Raji (cell line): ENCODE results near the gene UROC1.

Experiments used
- POLR2A ChIP-seq: IDR thresholded peaks from 2 replicates; pipeline ENCODE4 v1.6.1; 2011; ENCODE audit warnings: low read depth, low read length, control low read depth; ENCODE audit not compliant: insufficient read depth

UROC1 gene

GRCh38 chr3:126517291-126517951, at the start of gene UROC1:
Gene UROC1 (minus strand): TSS chr3:126517773. CDS start chr3:126517719, 54 bp downstream.
- TF ChIP-seq POLR2A: no peak

DNA sequence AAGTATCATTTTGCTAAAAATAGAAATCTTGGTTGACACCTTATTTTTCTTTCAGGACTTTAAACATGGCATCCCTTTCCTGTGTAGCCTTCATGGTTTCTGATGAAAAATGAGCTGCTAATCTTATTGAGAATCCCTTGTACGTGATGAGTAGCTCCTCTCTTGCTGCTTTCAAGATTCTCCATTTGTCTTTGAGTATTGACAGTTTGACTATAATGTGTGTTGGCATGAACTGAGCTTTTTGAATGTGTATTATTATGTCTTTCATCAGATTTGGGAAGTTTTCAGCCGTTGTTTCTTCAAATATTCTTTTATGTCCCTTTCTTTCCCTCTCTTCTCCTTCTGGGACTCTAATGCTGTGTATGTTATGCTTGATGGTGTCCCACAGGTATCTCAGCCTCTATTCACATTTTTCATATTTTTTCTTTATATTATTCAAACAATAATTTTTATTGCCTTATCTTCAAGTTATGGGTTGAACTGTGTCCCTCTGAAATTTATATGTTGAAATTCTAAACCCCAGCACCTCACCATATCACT, 45.2 kb upstream of the UROC1 start:
- TF ChIP-seq POLR2A: no peak

- TF ChIP-seq POLR2A: no peak
Observed at GRCh38 chr3:126558336-126559071, 40.9 kb upstream of the UROC1 start, which contains the start of gene C3orf22. Gene C3orf22 (minus strand): TSS chr3:126558932. CDS start chr3:126553390, 5,542 bp downstream.

GRCh38 chr3:126557761-126558160, 40.2 kb upstream of the UROC1 start:
- no peak for TF ChIP-seq POLR2A

GRCh38 chr3:126557415-126557745, 39.8 kb upstream of the UROC1 start:
- TF ChIP-seq POLR2A: no peak

GRCh38 chr3:126556637-126557414, 39.3 kb upstream of the UROC1 start:
- TF ChIP-seq POLR2A: no peak

- no peak for TF ChIP-seq POLR2A
Observed at GRCh38 chr3:126555795-126556636, 38.4 kb upstream of the UROC1 start.

- TF ChIP-seq POLR2A: no peak
Observed at GRCh38 chr3:126554560-126555525, 37.3 kb upstream of the UROC1 start.

DNA sequence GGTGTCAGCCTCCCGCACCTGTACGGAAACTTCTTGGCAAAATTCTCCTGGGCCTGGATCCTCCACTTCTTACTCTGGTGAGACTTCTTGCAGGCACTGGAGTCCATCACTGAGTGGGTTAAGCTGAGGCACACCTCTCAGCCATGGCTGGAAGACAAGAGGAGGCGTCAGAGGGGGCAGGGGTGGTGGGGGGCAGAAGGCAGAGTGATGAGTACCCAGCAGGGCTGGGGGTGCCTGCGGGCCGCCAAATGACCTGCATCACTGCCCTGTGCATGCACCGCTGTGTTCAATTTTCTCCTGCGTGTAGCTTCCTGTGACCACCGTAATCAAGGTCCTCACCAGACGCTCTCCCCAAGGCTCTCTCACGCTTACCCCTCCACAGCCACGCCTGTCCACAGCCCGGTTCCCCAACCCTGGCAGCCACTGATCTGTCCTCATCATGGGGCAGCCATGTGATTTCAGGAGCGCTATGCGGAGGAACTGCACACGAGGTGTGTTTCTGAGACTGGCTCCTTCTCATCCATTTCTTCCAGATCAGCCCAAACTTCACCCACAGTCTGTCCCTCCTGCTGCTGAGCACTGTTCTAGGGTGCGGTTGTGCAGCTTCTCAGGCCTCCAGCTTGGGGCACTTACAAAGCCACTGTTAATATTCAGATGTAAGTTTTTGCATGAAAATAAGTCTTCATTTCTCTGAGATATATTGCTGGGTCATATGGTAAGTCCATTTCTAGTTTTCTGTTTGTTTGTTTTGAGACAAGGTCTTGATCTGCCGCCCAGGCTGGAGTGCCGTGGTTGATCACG, 35.9 kb upstream of the UROC1 start:
- TF ChIP-seq POLR2A: no peak

- no peak for TF ChIP-seq POLR2A
Observed at GRCh38 chr3:126552688-126553283, 35.2 kb upstream of the UROC1 start.

GRCh38 chr3:126551839-126552687, 34.5 kb upstream of the UROC1 start:
- TF ChIP-seq POLR2A: no peak
